Endothelial cell of umbilical vein (primary cell): ENCODE data around the gene NDUFAF8. TPM values are rescaled to one million over a fixed set of nuclear protein-coding genes. Genes with fewer than 3 reads are reported as not detected.

Source experiments
- BruUV-seq: library from RNA; stranded (reverse); fragments of 400-500 nt; replicated peaks from 2 replicates; lab custom pipeline; 2021; lab: Mats Ljungman, UMichigan
- CTCF ChIA-PET: fragments of 300-600, 350-600 bp; sonication (Branson Sonifier 250); formaldehyde crosslinking; loops from one replicate; lab custom pipeline; 2021; ENCODE audit warnings: antibody characterized with exemption, inconsistent platforms; lab: Charles Lee
- POLR2A ChIA-PET: fragments of 300-600, 350-600 bp; sonication (Branson Sonifier 250); formaldehyde crosslinking; loops from one replicate; lab custom pipeline; 2021; ENCODE audit warnings: antibody characterized with exemption, inconsistent platforms; lab: Charles Lee
- DNase-seq: peaks from one replicate; pipeline ENCODE4 v3.0.0-alpha.2; 2011; ENCODE audit warnings: low read depth, low spot score
- FAIRE-seq: peaks from 2 replicates; lab custom pipeline; 2011; peaks lifted over from hg19 to GRCh38; lab: Jason Lieb, UNC
- H2AFZ ChIP-seq: 2 replicates; pipeline ENCODE4 v1.6.0; 2012; ENCODE audit warnings: low read depth, low read length, control low read depth, inconsistent platforms
- H3K27ac ChIP-seq: 2 replicates; pipeline ENCODE4 v1.5.1; 2011; ENCODE audit warnings: low read depth, mild to moderate bottlenecking, control low read depth, low read length, moderate library complexity; ENCODE audit not compliant: insufficient read depth
- H3K27me3 ChIP-seq, 2 experiments: 2 replicates each; pipeline versions ENCODE4 v1.6.0 to v1.6.1; 2011; ENCODE audit warnings: low read length in 2 of 2, mixed read lengths in 1 of 2; ENCODE audit not compliant: control insufficient read depth in 2 of 2, insufficient read depth in 2 of 2
- H3K36me3 ChIP-seq, 2 experiments: 2 replicates in 1 of 2; 3 replicates in 1 of 2; pipeline ENCODE4 v1.5.1; 2011; ENCODE audit warnings: low read length in 2 of 2, mild to moderate bottlenecking in 1 of 2, moderate library complexity in 1 of 2; ENCODE audit not compliant: control insufficient read depth in 2 of 2, insufficient read depth in 2 of 2; ENCODE audit errors: extremely low read depth in 1 of 2
- H3K4me1 ChIP-seq: 3 replicates; pipeline ENCODE4 v1.5.1; 2011; ENCODE audit warnings: mild to moderate bottlenecking, low read length; ENCODE audit not compliant: control insufficient read depth, insufficient read depth; ENCODE audit errors: extremely low read depth
- H3K4me2 ChIP-seq: 2 replicates; pipeline ENCODE4 v1.6.1; 2011; ENCODE audit warnings: low read length, control low read depth, mixed read lengths; ENCODE audit not compliant: insufficient read depth
- H3K4me3 ChIP-seq, 3 experiments: fragments of 200-600 bp in 1 of 3; sonication (generic), shearing (Covaris generic) in 1 of 3; replicated peaks in 1 of 3; 2 replicates each; pipeline ENCODE4 v1.5.1; 2011 to 2016; ENCODE audit warnings: control low read depth in 3 of 3, low read length in 3 of 3, mild to moderate bottlenecking in 2 of 3, inconsistent platforms in 1 of 3, low read depth in 1 of 3, moderate library complexity in 1 of 3; ENCODE audit not compliant: insufficient read depth in 1 of 3
- H3K79me2 ChIP-seq: 2 replicates; pipeline ENCODE4 v1.6.0; 2012; ENCODE audit warnings: low read length, inconsistent platforms; ENCODE audit not compliant: control insufficient read depth, insufficient read depth
- H3K9ac ChIP-seq: replicated peaks from 2 replicates; pipeline ENCODE3; 2011; ENCODE audit warnings: low read length, control low read depth; ENCODE audit not compliant: insufficient read depth; ENCODE audit errors: extremely low read depth
- H3K9me1 ChIP-seq: replicated peaks from 3 replicates; pipeline ENCODE4 v1.6.0; 2011; ENCODE audit warnings: mild to moderate bottlenecking, low read length; ENCODE audit not compliant: control insufficient read depth, insufficient read depth; ENCODE audit errors: extremely low read depth
- H3K9me3 ChIP-seq: replicated peaks from 2 replicates; pipeline ENCODE4 v1.5.1; 2012; ENCODE audit warnings: low read length, inconsistent platforms; ENCODE audit not compliant: control insufficient read depth, insufficient read depth
- H4K20me1 ChIP-seq: replicated peaks from 2 replicates; pipeline ENCODE3; 2011; ENCODE audit warnings: mild to moderate bottlenecking, low read length; ENCODE audit not compliant: control insufficient read depth, insufficient read depth; ENCODE audit errors: extremely low read depth
- EZH2 ChIP-seq: IDR thresholded peaks from 2 replicates; pipeline ENCODE4 v1.6.1; 2012; ENCODE audit warnings: borderline replicate concordance, low read depth, mild to moderate bottlenecking, moderate library complexity, low read length, inconsistent platforms; ENCODE audit not compliant: severe bottlenecking
- FOS ChIP-seq: IDR thresholded peaks from 2 replicates; pipeline ENCODE4 v1.6.1; 2011; ENCODE audit warnings: mild to moderate bottlenecking, low read length, moderate library complexity, borderline replicate concordance; ENCODE audit not compliant: insufficient read depth
- GATA2 ChIP-seq: IDR thresholded peaks from 2 replicates; pipeline ENCODE4 v1.7.0; 2011; ENCODE audit warnings: low read depth, mild to moderate bottlenecking, moderate library complexity, mixed read lengths, low read length; ENCODE audit not compliant: insufficient read length, insufficient read depth
- JUN ChIP-seq: IDR thresholded peaks from 2 replicates; pipeline ENCODE4 v1.6.1; 2011; ENCODE audit warnings: borderline replicate concordance, low read depth; ENCODE audit not compliant: insufficient read length, insufficient read depth
- MYC ChIP-seq: IDR thresholded peaks from one replicate; pipeline ENCODE4 v1.6.1; 2011; ENCODE audit warnings: mild to moderate bottlenecking, low read depth, low read length
- POLR2A ChIP-seq: IDR thresholded peaks from 2 replicates; pipeline ENCODE4 v1.6.1; 2012; ENCODE audit warnings: low read depth, mild to moderate bottlenecking, control low read depth, low read length
- POLR2AphosphoS5 ChIP-seq: IDR thresholded peaks from 2 replicates; pipeline ENCODE4 v1.6.1; 2012; ENCODE audit warnings: low read depth, mild to moderate bottlenecking, control low read depth, low read length, moderate library complexity; ENCODE audit not compliant: insufficient read depth
- dilution Hi-C: fragments of 300-500 bp; cut with MboI; formaldehyde crosslinking; loops from one replicate; pipeline ENCODE4 v1.15.0; 2019; ENCODE audit warnings: low sequenced_read_pairs; ENCODE audit not compliant: extremely low pct_ligation_motif_present
- intact Hi-C: fragments of 100-400 bp; cut with micrococcal nuclease; formaldehyde crosslinking; loops from one replicate; pipeline ENCODE4 v1.10.0; 2022
- polyA plus RNA-seq, 4 experiments: library from polyadenylated mRNA; depleted of rRNA in 3 of 4; stranded (reverse) in 3 of 4; unstranded in 1 of 4; fragments of >200 nt; gene quantifications; 2 replicates each; pipeline versions ENCODE4 v1.2.1 to v1.2.3, GENCODE V29; 2011 to 2012; ENCODE audit warnings: missing spikeins in 1 of 4
- total RNA-seq: library from RNA; stranded (reverse); gene quantifications from 2 replicates; pipeline ENCODE4 v1.2.3, GENCODE V29; 2021
- TF ChIP-seq, protein P1 (sequence below), 2 donors: IDR thresholded peaks; 1 replicate in 1 of 2; 2 replicates in 1 of 2; pipeline ENCODE4 v1.5.1; 2011; ENCODE audit warnings: low read length in 2 of 2, mild to moderate bottlenecking in 2 of 2, moderate library complexity in 2 of 2, control low read depth in 1 of 2, inconsistent platforms in 1 of 2, low read depth in 1 of 2; ENCODE audit not compliant: insufficient read depth in 1 of 2; ENCODE audit errors: extremely low read depth in 1 of 2
- TF ChIP-seq, protein P2 (sequence below): IDR thresholded peaks from 2 replicates; pipeline ENCODE4 v1.6.1; 2011; ENCODE audit not compliant: insufficient read depth, insufficient read length

The NDUFAF8 gene
- total and polyA plus RNA-seq, 2 donors (not counting 3 experiments of a cell fraction or from before 2014, with no cell fraction given), result 61.5 to 83.9 TPM

DNA sequence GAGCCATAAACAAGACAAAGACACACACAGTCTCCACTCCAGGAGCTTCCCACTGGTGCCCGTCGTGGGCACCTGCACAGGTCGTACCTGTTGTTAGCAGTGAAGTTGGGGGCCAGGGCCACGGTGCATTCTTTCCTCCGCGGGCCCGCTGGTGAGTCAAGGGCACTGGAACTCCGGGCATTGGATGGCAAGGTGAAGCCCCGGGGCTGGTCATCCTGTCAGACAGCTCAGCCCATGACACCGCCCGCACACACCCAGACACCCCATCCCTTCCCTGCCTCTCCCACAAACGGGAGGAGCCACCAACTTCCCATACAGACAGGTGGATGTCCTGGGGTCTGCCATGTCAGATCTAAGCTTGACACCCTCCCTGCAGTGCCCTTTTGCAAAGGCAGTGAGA is 32.5 kb upstream of the NDUFAF8 start:
- no peak overlapping the region for H2AFZ ChIP-seq
- no peaks in the 10 kb centered on the region for H3K9me1 ChIP-seq
- dilution Hi-C loops (no loop called here), intact Hi-C loops (no loop called here)
- FAIRE-seq (no peak), DNase-seq (no peak)
- no peak overlapping the region for H3K9ac ChIP-seq
- H3K4me3 ChIP-seq, result no peak overlapping the region
- BruUV-seq, result no TSS peak
- no peaks in the 10 kb centered on the region for H4K20me1 ChIP-seq
- H3K79me2 ChIP-seq, result no peaks in the 10 kb centered on the region
- TF ChIP-seq GATA2 (no peak), JUN (no peak), EZH2 (no peak), FOS (no peak), POLR2A (no peak), MYC (no peak), POLR2AphosphoS5 (no peak)
- TF ChIP-seq, protein P1, sequence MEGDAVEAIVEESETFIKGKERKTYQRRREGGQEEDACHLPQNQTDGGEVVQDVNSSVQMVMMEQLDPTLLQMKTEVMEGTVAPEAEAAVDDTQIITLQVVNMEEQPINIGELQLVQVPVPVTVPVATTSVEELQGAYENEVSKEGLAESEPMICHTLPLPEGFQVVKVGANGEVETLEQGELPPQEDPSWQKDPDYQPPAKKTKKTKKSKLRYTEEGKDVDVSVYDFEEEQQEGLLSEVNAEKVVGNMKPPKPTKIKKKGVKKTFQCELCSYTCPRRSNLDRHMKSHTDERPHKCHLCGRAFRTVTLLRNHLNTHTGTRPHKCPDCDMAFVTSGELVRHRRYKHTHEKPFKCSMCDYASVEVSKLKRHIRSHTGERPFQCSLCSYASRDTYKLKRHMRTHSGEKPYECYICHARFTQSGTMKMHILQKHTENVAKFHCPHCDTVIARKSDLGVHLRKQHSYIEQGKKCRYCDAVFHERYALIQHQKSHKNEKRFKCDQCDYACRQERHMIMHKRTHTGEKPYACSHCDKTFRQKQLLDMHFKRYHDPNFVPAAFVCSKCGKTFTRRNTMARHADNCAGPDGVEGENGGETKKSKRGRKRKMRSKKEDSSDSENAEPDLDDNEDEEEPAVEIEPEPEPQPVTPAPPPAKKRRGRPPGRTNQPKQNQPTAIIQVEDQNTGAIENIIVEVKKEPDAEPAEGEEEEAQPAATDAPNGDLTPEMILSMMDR (IDR thresholded peaks at IDR 0.05; ENCODE audit: extremely low read depth in 1 of 2, insufficient read depth in 1 of 2, low read depth in 1 of 2, low read length in 2 of 2), result no peak
- TF ChIP-seq, protein P2, sequence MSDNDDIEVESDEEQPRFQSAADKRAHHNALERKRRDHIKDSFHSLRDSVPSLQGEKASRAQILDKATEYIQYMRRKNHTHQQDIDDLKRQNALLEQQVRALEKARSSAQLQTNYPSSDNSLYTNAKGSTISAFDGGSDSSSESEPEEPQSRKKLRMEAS, result no peak
- ChIA-PET POLR2A (no interaction called here), CTCF (interaction anchor here (1.1 kb wide), 1 partner anchor 49 kb away, joined by 4 read pairs; no protein-coding TSS in a partner anchor)
- peaks cover 0 to 4% of the 10 kb centered on the region in 2 experiments for H3K36me3 ChIP-seq
- no peaks in the 10 kb centered on the region for H3K27me3 ChIP-seq
- H3K4me1 ChIP-seq, result peaks cover 6% of the 10 kb centered on the region
- no peak overlapping the region for H3K27ac ChIP-seq
- H3K9me3 ChIP-seq, result no peaks in the 10 kb centered on the region
- H3K4me2 ChIP-seq, result no peak overlapping the region
